B cell (primary cell): Measurements from ENCODE around the gene IL15. TPM values are rescaled to one million over a fixed set of nuclear protein-coding genes. Genes with fewer than 3 reads are reported as not detected.

Source experiments
- ATAC-seq: fragments of 200-7000 bp; cut with Tn5 transposase; one replicate; pipeline ENCODE4 v1.10.0; 2021; ENCODE audit warnings: low read depth, mild to moderate bottlenecking, moderate number of reproducible peaks, moderate library complexity
- CTCF ChIA-PET: fragments of 350-600 bp; sonication (Branson Sonifier 250); formaldehyde crosslinking; loops from one replicate; lab custom pipeline; 2021; ENCODE audit warnings: antibody characterized with exemption, inconsistent platforms; lab: Charles Lee
- POLR2A ChIA-PET: fragments of 350-600 bp; sonication (Branson Sonifier 250); formaldehyde crosslinking; loops from one replicate; lab custom pipeline; 2021; ENCODE audit warnings: antibody characterized with exemption; lab: Charles Lee
- DNase-seq: peaks from one replicate; pipeline ENCODE4 v3.0.0; 2013
- H2AFZ ChIP-seq: 2 replicates; pipeline ENCODE4 v1.6.1; 2012; ENCODE audit warnings: mild to moderate bottlenecking, low read depth, low read length; ENCODE audit not compliant: insufficient read depth, poor library complexity, severe bottlenecking
- H3K27ac ChIP-seq, 2 donors: 1 replicate in 1 of 2; 2 replicates in 1 of 2; pipeline ENCODE4 v1.5.1; 2012 to 2013; ENCODE audit warnings: low read length in 2 of 2, mild to moderate bottlenecking in 2 of 2, moderate library complexity in 1 of 2
- H3K27me3 ChIP-seq, 4 experiments: fragments of 200-600 bp in 1 of 4; sonication (generic) in 1 of 4; replicated peaks in 1 of 4; 1 replicate in 2 of 4; 2 replicates in 2 of 4; pipeline versions ENCODE4 v1.6.1 to v1.7.0; 2013 to 2016; ENCODE audit warnings: low read length in 3 of 4, mild to moderate bottlenecking in 2 of 4, mixed read lengths in 1 of 4, moderate library complexity in 1 of 4; ENCODE audit not compliant: insufficient read depth in 4 of 4, control insufficient read depth in 3 of 4; ENCODE audit errors: control extremely low read depth in 1 of 4
- H3K36me3 ChIP-seq, 2 experiments: replicated peaks in 1 of 2; 1 replicate in 1 of 2; 2 replicates in 1 of 2; pipeline versions ENCODE4 v1.6.1 to v1.7.1; 2013; ENCODE audit warnings: low read length in 1 of 2; ENCODE audit not compliant: insufficient read depth in 2 of 2, control insufficient read depth in 1 of 2; ENCODE audit errors: control extremely low read depth in 1 of 2, extremely low read depth in 1 of 2
- H3K4me1 ChIP-seq, 2 donors: fragments of 200-600 bp in 1 of 2; sonication (generic) in 1 of 2; 1 replicate in 1 of 2; 2 replicates in 1 of 2; pipeline versions ENCODE4 v1.5.1 to v1.6.1; 2013 to 2017; ENCODE audit warnings: low read length in 2 of 2; ENCODE audit not compliant: control insufficient read depth in 2 of 2, insufficient read depth in 2 of 2
- H3K4me2 ChIP-seq: replicated peaks from 2 replicates; pipeline ENCODE3; 2012; ENCODE audit warnings: mild to moderate bottlenecking, low read depth, low read length; ENCODE audit not compliant: poor library complexity, severe bottlenecking
- H3K4me3 ChIP-seq, 5 experiments: fragments of 200-600 bp in 1 of 5; sonication (generic) in 1 of 5; 1 replicate in 3 of 5; 2 replicates in 2 of 5; pipeline versions ENCODE4 v1.5.1 to v1.7.0; 2011 to 2016; ENCODE audit warnings: low read length in 4 of 5, mild to moderate bottlenecking in 4 of 5, low read depth in 2 of 5, control low read depth in 1 of 5, moderate library complexity in 1 of 5; ENCODE audit not compliant: insufficient read depth in 1 of 5; ENCODE audit errors: control extremely low read depth in 1 of 5, extremely low read depth in 1 of 5
- H3K79me2 ChIP-seq: fragments of 200-600 bp; sonication (generic); one replicate; pipeline ENCODE4 v1.6.0; 2016; ENCODE audit warnings: low read length; ENCODE audit not compliant: control insufficient read depth, insufficient read depth
- H3K9ac ChIP-seq: fragments of 200-600 bp; sonication (generic); 2 replicates; pipeline ENCODE4 v1.6.1; 2017; ENCODE audit warnings: mild to moderate bottlenecking, low read length, moderate library complexity
- H3K9me3 ChIP-seq, 3 donors: one replicate each; pipeline versions ENCODE4 v1.6.1 to v1.7.1; 2013; ENCODE audit warnings: low read length in 2 of 3; ENCODE audit not compliant: control insufficient read depth in 2 of 3, insufficient read depth in 1 of 3; ENCODE audit errors: control extremely low read depth in 1 of 3
- H4K20me1 ChIP-seq: 2 replicates; pipeline ENCODE4 v1.6.0; 2012; ENCODE audit warnings: mild to moderate bottlenecking, low read length; ENCODE audit not compliant: insufficient read depth, control insufficient read depth, poor library complexity, severe bottlenecking
- H3K27ac Mint-ChIP-seq: one replicate; pipeline ENCODE4 v1.8.0; 2021; ENCODE audit warnings: mixed read lengths
- H3K27me3 Mint-ChIP-seq: one replicate; pipeline ENCODE4 v1.8.0; 2021; ENCODE audit warnings: mixed read lengths
- H3K4me1 Mint-ChIP-seq: one replicate; pipeline ENCODE4 v1.8.0; 2021; ENCODE audit warnings: mixed read lengths
- H3K4me3 Mint-ChIP-seq: one replicate; pipeline ENCODE4 v1.8.0; 2021; ENCODE audit warnings: mixed read lengths
- H3K9me3 Mint-ChIP-seq: one replicate; pipeline ENCODE4 v1.8.0; 2022; ENCODE audit warnings: mixed read lengths; ENCODE audit not compliant: insufficient read depth
- CTCF ChIP-seq: fragments of 200-600 bp; IDR thresholded peaks from one replicate; pipeline ENCODE4 v1.8.0; 2022; ENCODE audit warnings: antibody characterized with exemption, mild to moderate bottlenecking
- EZH2 ChIP-seq: IDR thresholded peaks from 2 replicates; pipeline ENCODE4 v1.6.1; 2012; ENCODE audit warnings: borderline replicate concordance, low read depth, mild to moderate bottlenecking, moderate library complexity, low read length; ENCODE audit not compliant: insufficient read depth, poor library complexity, severe bottlenecking
- WGBS: methylation state at CpG from one replicate; pipeline ENCODE4 v1.1.5; 2013; ENCODE audit warnings: missing lambda C conversion rate; ENCODE audit not compliant: insufficient coverage; 5-methylcytosine and 5-hydroxymethylcytosine counted together
- intact Hi-C: fragments of 100-400 bp; cut with micrococcal nuclease; formaldehyde crosslinking; loops from one replicate; pipeline ENCODE4 v1.10.0; 2022
- polyA plus RNA-seq: library from polyadenylated mRNA; depleted of rRNA; stranded (reverse); fragments of >200 nt; gene quantifications from 2 replicates; pipeline ENCODE4 v1.2.3, GENCODE V29; 2012
- total RNA-seq, 2 donors: library from RNA; stranded (reverse); fragments of 120-200 nt in 1 of 2; gene quantifications; 1 replicate in 1 of 2; 2 replicates in 1 of 2; pipeline versions ENCODE4 v1.2.3 to v1.2.4, GENCODE V29; 2013 to 2022

IL15 gene
- total and polyA plus RNA-seq, 2 donors (not counting 1 experiment from before 2014, with no cell fraction given) = 6.1 to 11.5 TPM

GRCh38 chr4:141638230-141638629 is 1.8 kb downstream of the IL15 start:
- no peaks in the 10 kb centered on the region for H3K9me3 ChIP-seq
- Mint-ChIP-seq H3K27me3 (peaks cover 12% of the 10 kb centered on the region), H3K4me3 (no peak overlapping the region), H3K4me1 (peaks cover 43% of the 10 kb centered on the region), H3K9me3 (no peaks in the 10 kb centered on the region), H3K27ac (no peak overlapping the region)
- CTCF ChIA-PET = no interaction called here
- ATAC-seq (no peak), DNase-seq (no peak)
- no peaks in the 10 kb centered on the region for H3K79me2 ChIP-seq
- no peak overlapping the region for H2AFZ ChIP-seq
- H4K20me1 ChIP-seq = no peaks in the 10 kb centered on the region
- no peak overlapping the region for H3K9ac ChIP-seq
- WGBS = no CpG with 5 or more reads among the region's 2 CpGs
- H3K4me1 ChIP-seq = peaks cover 22 to 33% of the 10 kb centered on the region in 2 donors
- intact Hi-C loops = loop anchor here (5.0 kb wide), 1 partner anchor 1549 kb away; no protein-coding TSS in a partner anchor
- peak overlapping the region in 1 of 2 donors; percentile 6 for H3K27ac ChIP-seq
- no peak for TF ChIP-seq EZH2
- no peak for TF ChIP-seq CTCF
- no peaks in the 10 kb centered on the region for H3K36me3 ChIP-seq
- no peak overlapping the region for H3K4me3 ChIP-seq
- H3K4me2 ChIP-seq = peak overlapping the region; percentile 87
- no peaks in the 10 kb centered on the region for H3K27me3 ChIP-seq
- POLR2A ChIA-PET = no interaction called here

- Mint-ChIP-seq H3K4me1 (peaks cover 46% of the 10 kb centered on the region), H3K4me3 (no peak overlapping the region), H3K9me3 (no peaks in the 10 kb centered on the region), H3K27me3 (peaks cover 12% of the 10 kb centered on the region), H3K27ac (no peak overlapping the region)
- Histone ChIP-seq H3K4me1 (peaks cover 17 to 30% of the 10 kb centered on the region in 2 donors), H3K27me3 (no peaks in the 10 kb centered on the region), H4K20me1 (no peaks in the 10 kb centered on the region), H2AFZ (peak overlapping the region; percentile 25), H3K27ac (no peak overlapping the region), H3K4me2 (peak overlapping the region; percentile 57), H3K4me3 (peak overlapping the region in 2 of 5 experiments; percentile 11 to 25), H3K9me3 (no peaks in the 10 kb centered on the region), H3K9ac (no peak overlapping the region), H3K79me2 (no peaks in the 10 kb centered on the region), H3K36me3 (no peaks in the 10 kb centered on the region)
- intact Hi-C loops = no loop called here
- WGBS = no CpG with 5 or more reads among the region's 3 CpGs
- CTCF ChIA-PET = no interaction called here
- DNase-seq (peak; percentile 17), ATAC-seq (no peak)
- TF ChIP-seq EZH2 (no peak), CTCF (no peak)
- POLR2A ChIA-PET = no interaction called here
Measured at GRCh38 chr4:141640696-141641095, 4.3 kb downstream of the IL15 start.
